GM12878 (cell line): ENCODE measurements around the gene DOHH. TPM values are rescaled to one million over a fixed set of nuclear protein-coding genes. Genes with fewer than 3 reads are reported as not detected.

Source experiments
- ATAC-seq: fragments of 200-7000 bp; cut with Tn5 transposase; 3 replicates; pipeline ENCODE4 v1.9.1; 2020; ENCODE audit warnings: mild to moderate bottlenecking, moderate library complexity
- BruUV-seq: library from RNA; stranded (reverse); fragments of 400-500 nt; replicated peaks from 2 replicates; lab custom pipeline; 2021; lab: Mats Ljungman, UMichigan
- CTCF ChIA-PET: fragments of 300-600 bp; sonication (Branson Sonifier 250); formaldehyde crosslinking; extraction: SDS; loops from one replicate; lab custom pipeline; 2021; ENCODE audit warnings: inconsistent platforms; lab: Yijun Ruan, JAX
- POLR2A ChIA-PET: fragments of 350-600 bp; formaldehyde crosslinking; extraction: SDS; loops from one replicate; lab custom pipeline; 2021; ENCODE audit warnings: inconsistent platforms; lab: Charles Lee
- RAD21 ChIA-PET: fragments of 300-600 bp; sonication (Branson Sonifier 250); formaldehyde crosslinking; loops from one replicate; lab custom pipeline; 2023; ENCODE audit warnings: antibody characterized with exemption; ENCODE audit not compliant: unreplicated experiment; lab: Charles Lee
- SMC1A ChIA-PET: fragments of 300-600 bp; sonication (Branson Sonifier 250); formaldehyde crosslinking; loops from one replicate; lab custom pipeline; 2023; ENCODE audit not compliant: unreplicated experiment, uncharacterized antibody; lab: Charles Lee
- DNase-seq: peaks from one replicate; pipeline ENCODE4 v3.0.0-alpha.2; 2011; ENCODE audit warnings: low read depth, low spot score
- FAIRE-seq: peaks from 3 replicates; lab custom pipeline; 2011; peaks lifted over from hg19 to GRCh38; lab: Jason Lieb, UNC
- H2AFZ ChIP-seq: 2 replicates; pipeline ENCODE4 v1.6.0; 2011; ENCODE audit warnings: low read depth, low read length, control low read depth; ENCODE audit not compliant: control insufficient read depth
- H3K27ac ChIP-seq: 2 replicates; pipeline ENCODE4 v1.5.1; 2011; ENCODE audit warnings: control low read depth; ENCODE audit not compliant: control insufficient read depth, insufficient read depth
- H3K27me3 ChIP-seq, 2 experiments: replicated peaks in 1 of 2; 2 replicates each; pipeline versions ENCODE4 v1.6.0 to v1.6.1; 2011; ENCODE audit warnings: low read length in 1 of 2; ENCODE audit not compliant: control insufficient read depth in 2 of 2, insufficient read depth in 2 of 2
- H3K36me3 ChIP-seq, 2 experiments: 2 replicates each; pipeline ENCODE4 v1.5.1; 2011; ENCODE audit warnings: low read length in 1 of 2; ENCODE audit not compliant: control insufficient read depth in 2 of 2, insufficient read depth in 2 of 2
- H3K4me1 ChIP-seq: 2 replicates; pipeline ENCODE4 v1.6.1; 2011; ENCODE audit warnings: mild to moderate bottlenecking, low read length, moderate library complexity, mixed read lengths; ENCODE audit not compliant: control insufficient read depth, insufficient read depth
- H3K4me2 ChIP-seq: 2 replicates; pipeline ENCODE4 v1.6.0; 2011; ENCODE audit warnings: control low read depth; ENCODE audit not compliant: control insufficient read depth, insufficient read depth
- H3K4me3 ChIP-seq: fragments of 200-600 bp; sonication (generic); 2 replicates; pipeline ENCODE4 v1.5.1; 2016
- H3K79me2 ChIP-seq: 2 replicates; pipeline ENCODE4 v1.6.0; 2011; ENCODE audit warnings: low read length; ENCODE audit not compliant: control insufficient read depth, insufficient read depth
- H3K9ac ChIP-seq: 2 replicates; pipeline ENCODE4 v1.8.0; 2011; ENCODE audit warnings: low read length, control low read depth, mixed read lengths; ENCODE audit not compliant: control insufficient read depth, insufficient read depth
- H3K9me3 ChIP-seq: replicated peaks from 3 replicates; pipeline ENCODE4 v1.5.1; 2011; ENCODE audit warnings: mild to moderate bottlenecking, low read length; ENCODE audit not compliant: control insufficient read depth, insufficient read depth
- H4K20me1 ChIP-seq: 2 replicates; pipeline ENCODE4 v1.6.0; 2011; ENCODE audit not compliant: control insufficient read depth, insufficient read depth
- ATF7 ChIP-seq: fragments of 450-650 bp; IDR thresholded peaks from 2 replicates; pipeline ENCODE4 v1.6.1; 2016; ENCODE audit warnings: low read depth, mild to moderate bottlenecking
- CREB1 ChIP-seq: IDR thresholded peaks from 2 replicates; pipeline ENCODE4 v1.6.1; 2012; ENCODE audit warnings: low read depth, mild to moderate bottlenecking, inconsistent platforms
- EZH2 ChIP-seq: IDR thresholded peaks from 2 replicates; pipeline ENCODE4 v1.6.1; 2012; ENCODE audit warnings: low read depth, mild to moderate bottlenecking, control low read depth, inconsistent platforms, low read length, borderline replicate concordance; ENCODE audit not compliant: control insufficient read depth
- GATAD2B ChIP-seq: fragments of 450-650 bp; conservative IDR thresholded peaks from 2 replicates; pipeline ENCODE4 v1.6.1; 2017; ENCODE audit warnings: low read depth, mild to moderate bottlenecking, moderate library complexity
- HCFC1 ChIP-seq: fragments of 150-350 bp; IDR thresholded peaks from 2 replicates; pipeline ENCODE4 v1.6.1; 2014; ENCODE audit warnings: low read length
- HDGF ChIP-seq: fragments of 450-650 bp; IDR thresholded peaks from 2 replicates; pipeline ENCODE4 v1.6.1; 2016; ENCODE audit warnings: antibody characterized with exemption
- IKZF1 ChIP-seq: fragments of 450-650 bp; conservative IDR thresholded peaks from 2 replicates; pipeline ENCODE4 v1.6.1; 2017; ENCODE audit warnings: antibody characterized with exemption, mild to moderate bottlenecking
- MTA2 ChIP-seq: fragments of 450-650 bp; IDR thresholded peaks from 2 replicates; pipeline ENCODE4 v1.6.1; 2016; ENCODE audit warnings: low read depth, mild to moderate bottlenecking, moderate library complexity
- NKRF ChIP-seq: fragments of 450-650 bp; conservative IDR thresholded peaks from 2 replicates; pipeline ENCODE4 v1.6.1; 2017; ENCODE audit warnings: mild to moderate bottlenecking, moderate library complexity
- PBX3 ChIP-seq: IDR thresholded peaks from 2 replicates; pipeline ENCODE4 v1.6.1; 2011; ENCODE audit warnings: mild to moderate bottlenecking, low read depth, low read length, moderate library complexity; ENCODE audit not compliant: insufficient replicate concordance
- POLR2AphosphoS2 ChIP-seq: IDR thresholded peaks from 2 replicates; pipeline ENCODE4 v1.6.1; 2011; ENCODE audit warnings: low read depth, mild to moderate bottlenecking, low read length, improper control_type of control experiment, moderate library complexity
- RCOR1 ChIP-seq: conservative IDR thresholded peaks from 2 replicates; pipeline ENCODE4 v1.6.1; 2012; ENCODE audit warnings: low read depth, low read length, improper control_type of control experiment
- TARDBP ChIP-seq: IDR thresholded peaks from 2 replicates; pipeline ENCODE4 v1.6.1; 2016; ENCODE audit warnings: borderline replicate concordance
- TCF12 ChIP-seq: IDR thresholded peaks from 2 replicates; pipeline ENCODE4 v1.6.1; 2011; ENCODE audit warnings: low read depth, mild to moderate bottlenecking, low read length
- ZBTB33 ChIP-seq: fragments of 450-650 bp; IDR thresholded peaks from 2 replicates; pipeline ENCODE4 v1.6.1; 2017; ENCODE audit warnings: mild to moderate bottlenecking
- ZNF384 ChIP-seq: IDR thresholded peaks from 2 replicates; pipeline ENCODE4 v1.6.1; 2012; ENCODE audit warnings: low read depth, mild to moderate bottlenecking, low read length, improper control_type of control experiment, borderline replicate concordance
- WGBS: methylation state at CpG from one replicate; pipeline ENCODE4 v1.1.6; 2016; ENCODE audit warnings: low lambda C conversion rate; ENCODE audit not compliant: insufficient replicate concordance, insufficient coverage; ENCODE audit errors: missing lambda C conversion rate; 5-methylcytosine and 5-hydroxymethylcytosine counted together
- in situ Hi-C: fragments of 300-500 bp; cut with MboI; formaldehyde crosslinking; loops from 9 replicates; pipeline ENCODE4 v1.14.3; 2018; ENCODE audit warnings: mixed read lengths
- intact Hi-C: fragments of 100-400 bp; cut with micrococcal nuclease; formaldehyde crosslinking; loops from one replicate; pipeline ENCODE4 v1.14.2; 2022; ENCODE audit not compliant: unreplicated experiment
- polyA plus RNA-seq, 11 experiments: library from polyadenylated mRNA; depleted of rRNA in 4 of 11; unstranded in 6 of 11; stranded (reverse) in 5 of 11; fragments of >200 nt; fragmentation: Nextera tagmentation in 4 of 11; fragmentation: Illumina TruSeq in 1 of 11; extraction: Ambion mirVana in 4 of 11; extraction: Trizol in 1 of 11; gene quantifications; 1 replicate in 1 of 11; 2 replicates in 10 of 11; pipeline versions ENCODE4 v1.2.1 to v1.2.3, GENCODE V29; 2011 to 2016; ENCODE audit warnings: inconsistent platforms in 2 of 11, missing spikeins in 2 of 11, low read depth in 1 of 11
- total RNA-seq, 4 experiments: library from RNA; depleted of rRNA in 3 of 4; stranded (reverse); fragments of >200 nt in 3 of 4; fragmentation: Illumina TruSeq in 1 of 4; extraction: Trizol in 1 of 4; gene quantifications; 2 replicates each; pipeline versions ENCODE4 v1.2.1 to v1.2.3, GENCODE V29; 2013 to 2021

Gene DOHH
- total and polyA plus RNA-seq, 10 of the 15 experiments (the other 5 are each of a cell fraction or from before 2014, with no cell fraction given): 0.11 to 28.6 (median 11.7) TPM

- no peak for TF ChIP-seq ZNF384
- no peak for TF ChIP-seq RCOR1
Measured at GRCh38 chr19:3531716-3532115, 31.2 kb upstream of the DOHH start (continued).

GRCh38 chr19:3530389-3530788 lies 29.9 kb upstream of the DOHH start:
- no peaks in the 10 kb centered on the region for H3K9me3 ChIP-seq
- no peak overlapping the region for H3K4me3 ChIP-seq
- no peaks in the 10 kb centered on the region for H3K4me1 ChIP-seq
- DNase-seq (no peak), FAIRE-seq (no peak), ATAC-seq (no peak)
- no peaks in the 10 kb centered on the region for H4K20me1 ChIP-seq
- RAD21 ChIA-PET: no interaction called here
- SMC1A ChIA-PET: no interaction called here
- peaks cover 11 to 47% of the 10 kb centered on the region in 2 experiments for H3K36me3 ChIP-seq
- POLR2A ChIA-PET: no interaction called here
- TF ChIP-seq IKZF1: no peak
- TF ChIP-seq MTA2: no peak
- no peak for TF ChIP-seq EZH2
- TF ChIP-seq PBX3: no peak
- TF ChIP-seq CREB1: no peak
- TF ChIP-seq TCF12: no peak
- TF ChIP-seq HCFC1: no peak
- TF ChIP-seq ATF7: no peak
- no peak for TF ChIP-seq TARDBP
- no peak for TF ChIP-seq POLR2AphosphoS2
- no peak for TF ChIP-seq NKRF
- TF ChIP-seq ZBTB33: no peak
- no peak for TF ChIP-seq HDGF
- no peak for TF ChIP-seq GATAD2B
- CTCF ChIA-PET: no interaction called here
- H3K79me2 ChIP-seq: no peaks in the 10 kb centered on the region
- intact Hi-C loops: no loop called here
- no peak overlapping the region for H3K27ac ChIP-seq
- no peak overlapping the region for H2AFZ ChIP-seq
- no TSS peak for BruUV-seq
- WGBS: 97% methylated on average over 12 of the region's 12 CpGs
- no peaks in the 10 kb centered on the region for H3K27me3 ChIP-seq
- in situ Hi-C loops: no loop called here
- no peak overlapping the region for H3K9ac ChIP-seq
- H3K4me2 ChIP-seq: no peak overlapping the region
